Mucosa of rectum (tissue), 2 donors: ENCODE results near the gene DPYD.

Experiments
- H3K27ac ChIP-seq, 2 donors: one replicate each; pipeline ENCODE4 v1.7.0; 2013; ENCODE audit warnings: inconsistent platforms in 2 of 2, low read depth in 2 of 2, low read length in 2 of 2
- H3K27me3 ChIP-seq, 2 donors: one replicate each; pipeline ENCODE4 v1.7.0; 2013; ENCODE audit warnings: low read length in 2 of 2; ENCODE audit not compliant: control insufficient read depth in 2 of 2, insufficient read depth in 2 of 2
- H3K36me3 ChIP-seq, 2 donors: one replicate each; pipeline ENCODE4 v1.7.0; 2013; ENCODE audit warnings: low read length in 2 of 2; ENCODE audit not compliant: control insufficient read depth in 2 of 2, insufficient read depth in 2 of 2
- H3K4me1 ChIP-seq, 2 donors: one replicate each; pipeline ENCODE4 v1.7.0; 2013; ENCODE audit warnings: low read length in 2 of 2, mild to moderate bottlenecking in 1 of 2; ENCODE audit not compliant: control insufficient read depth in 2 of 2, insufficient read depth in 2 of 2
- H3K4me3 ChIP-seq, 2 donors: one replicate each; pipeline ENCODE4 v1.7.0; 2013; ENCODE audit warnings: low read length in 2 of 2
- H3K9ac ChIP-seq, 2 donors: one replicate each; pipeline ENCODE4 v1.7.0; 2013; ENCODE audit warnings: low read length in 2 of 2, low read depth in 1 of 2, mild to moderate bottlenecking in 1 of 2
- H3K9me3 ChIP-seq, 2 donors: one replicate each; pipeline ENCODE4 v1.7.0; 2013; ENCODE audit warnings: low read length in 2 of 2; ENCODE audit not compliant: control insufficient read depth in 2 of 2
- donor health status: healthy.
- donor health status: Normal muscosa, but diverticular disease.

Gene DPYD

GRCh38 chr1:97073169-97073568, 847.7 kb downstream of the DPYD start:
- Histone ChIP-seq H3K27me3 (no peaks in the 10 kb centered on the region), H3K4me1 (no peaks in the 10 kb centered on the region), H3K27ac (no peak overlapping the region), H3K36me3 (no peaks in the 10 kb centered on the region), H3K4me3 (no peak overlapping the region), H3K9ac (no peak overlapping the region), H3K9me3 (no peaks in the 10 kb centered on the region)

DNA sequence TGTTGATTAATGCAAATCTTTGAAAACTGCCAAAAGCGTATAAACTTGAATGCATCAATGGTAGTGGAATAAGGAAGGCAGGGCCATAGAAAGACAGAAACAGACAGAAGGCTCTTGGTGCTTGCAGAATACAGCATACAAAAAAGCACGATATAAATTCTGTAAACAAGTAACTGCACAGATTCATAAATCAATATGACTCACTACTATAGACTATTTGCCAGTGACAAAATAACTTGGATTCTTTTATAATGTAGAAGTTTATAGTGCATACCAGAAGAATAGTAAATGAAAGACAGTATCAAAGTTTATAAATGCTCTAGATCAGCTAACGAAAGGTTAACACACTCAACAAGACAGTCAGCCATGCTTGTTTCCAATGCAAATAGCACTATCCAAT, 849.7 kb downstream of the DPYD start:
- Histone ChIP-seq H3K36me3 (no peaks in the 10 kb centered on the region), H3K9me3 (no peaks in the 10 kb centered on the region), H3K9ac (no peak overlapping the region), H3K27me3 (no peaks in the 10 kb centered on the region), H3K27ac (no peak overlapping the region), H3K4me3 (no peak overlapping the region), H3K4me1 (peaks cover 3 to 9% of the 10 kb centered on the region in 2 donors)

DNA sequence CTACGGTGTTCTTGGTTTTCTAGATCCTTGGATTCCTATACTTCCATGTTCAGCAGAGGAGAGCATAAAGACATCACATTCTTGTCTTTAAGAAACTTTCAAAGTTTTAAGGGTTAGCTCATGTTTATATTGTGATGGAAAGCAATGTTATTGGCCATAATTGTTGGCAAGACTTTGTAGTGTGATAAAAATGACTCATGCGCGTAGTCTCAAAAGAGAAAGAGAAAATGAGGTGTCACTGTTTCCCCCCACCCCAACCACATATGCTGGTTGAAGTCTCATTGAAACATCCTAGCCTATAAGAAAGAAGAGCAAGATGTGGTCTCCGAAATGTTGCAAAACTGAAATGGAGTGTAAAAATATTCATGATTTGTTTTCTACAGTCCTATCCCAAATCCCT, 850.5 kb downstream of the DPYD start:
- H3K36me3 ChIP-seq, result no peaks in the 10 kb centered on the region
- no peak overlapping the region for H3K4me3 ChIP-seq
- H3K27me3 ChIP-seq, result no peaks in the 10 kb centered on the region

DNA sequence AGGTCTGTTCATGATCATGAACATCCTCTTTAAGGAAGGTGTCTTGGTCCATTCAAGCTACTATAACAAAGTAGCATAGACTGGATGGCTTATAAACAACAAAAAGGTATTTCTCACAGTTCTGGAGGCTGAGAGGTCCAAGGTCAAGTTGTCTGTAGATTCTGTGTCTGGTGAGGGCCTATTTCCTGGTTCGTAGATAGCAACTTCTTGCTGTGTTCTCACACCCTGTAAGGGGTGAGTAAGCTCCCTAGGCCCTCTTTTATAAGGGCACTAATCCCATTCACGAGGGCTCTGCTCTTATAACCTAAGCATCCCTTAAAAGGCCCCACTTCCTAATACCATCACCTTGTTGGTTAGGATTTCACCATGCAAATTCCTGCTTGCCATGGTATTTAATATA, 851.5 kb downstream of the DPYD start:
- Histone ChIP-seq H3K9ac (no peak overlapping the region), H3K4me1 (peaks cover 3 to 9% of the 10 kb centered on the region in 2 donors), H3K27me3 (no peaks in the 10 kb centered on the region), H3K9me3 (no peaks in the 10 kb centered on the region), H3K4me3 (no peak overlapping the region), H3K36me3 (no peaks in the 10 kb centered on the region), H3K27ac (no peak overlapping the region)

More for the DNA sequence above, 850.5 kb downstream of the DPYD start:
- H3K27ac ChIP-seq, result no peak overlapping the region
- H3K4me1 ChIP-seq, result peaks cover 3 to 9% of the 10 kb centered on the region in 2 donors
- H3K9me3 ChIP-seq, result no peaks in the 10 kb centered on the region
- no peak overlapping the region for H3K9ac ChIP-seq

GRCh38 chr1:97066860-97067259, 854.0 kb downstream of the DPYD start:
- no peak overlapping the region for H3K4me3 ChIP-seq

DNA sequence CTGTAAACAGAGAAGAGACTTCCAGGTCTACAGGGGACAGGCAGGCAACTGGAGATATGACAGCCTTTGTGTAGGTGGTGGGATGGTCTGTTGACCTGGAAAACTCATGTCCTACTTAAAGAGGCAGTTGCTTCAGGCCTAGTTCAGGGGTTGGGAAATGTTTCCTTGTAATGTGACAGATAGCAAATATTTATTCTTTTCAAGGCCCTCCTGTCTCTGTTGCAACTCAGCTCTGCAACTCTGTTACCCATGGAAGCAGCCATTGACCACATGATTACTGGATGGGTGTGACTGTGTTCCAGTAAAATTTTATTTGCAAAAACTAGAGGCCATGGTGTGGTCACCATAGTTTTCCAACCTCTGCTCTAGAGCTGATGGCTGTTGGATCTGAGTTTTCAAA, 857.3 kb downstream of the DPYD start:
- Histone ChIP-seq H3K9ac (no peak overlapping the region), H3K4me1 (peaks cover 3 to 9% of the 10 kb centered on the region in 2 donors), H3K36me3 (no peaks in the 10 kb centered on the region), H3K9me3 (no peaks in the 10 kb centered on the region), H3K27me3 (no peaks in the 10 kb centered on the region), H3K27ac (no peak overlapping the region), H3K4me3 (no peak overlapping the region)

More at GRCh38 chr1:97066860-97067259, 854.0 kb downstream of the DPYD start:
- Histone ChIP-seq H3K9me3 (no peaks in the 10 kb centered on the region), H3K9ac (no peak overlapping the region), H3K27me3 (no peaks in the 10 kb centered on the region), H3K27ac (no peak overlapping the region), H3K36me3 (no peaks in the 10 kb centered on the region), H3K4me1 (peaks cover 3 to 9% of the 10 kb centered on the region in 2 donors)

DNA sequence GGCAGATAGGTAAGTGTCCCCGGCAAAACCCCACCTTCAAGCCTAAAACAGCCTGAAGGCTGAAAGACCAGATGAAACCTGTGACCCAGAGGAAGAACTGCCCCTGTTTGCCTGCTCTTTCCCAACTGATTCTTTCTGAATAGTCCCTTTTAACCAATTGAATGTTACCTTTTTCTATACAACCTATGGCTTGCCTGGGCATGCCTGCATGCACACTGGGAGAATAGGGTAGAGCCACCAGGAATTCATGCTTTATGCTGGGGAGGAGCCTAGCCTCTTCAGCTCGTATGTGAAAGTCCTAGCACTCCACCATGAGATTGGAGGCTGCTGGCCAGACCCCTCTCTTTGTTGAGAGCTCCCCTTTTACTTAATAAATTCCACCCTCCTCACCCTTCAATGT, 859.2 kb downstream of the DPYD start:
- Histone ChIP-seq H3K36me3 (no peaks in the 10 kb centered on the region), H3K27me3 (no peaks in the 10 kb centered on the region), H3K9me3 (peaks cover 0 to 2% of the 10 kb centered on the region in 2 donors), H3K4me3 (no peak overlapping the region), H3K27ac (no peak overlapping the region), H3K4me1 (no peaks in the 10 kb centered on the region), H3K9ac (no peak overlapping the region)

DNA sequence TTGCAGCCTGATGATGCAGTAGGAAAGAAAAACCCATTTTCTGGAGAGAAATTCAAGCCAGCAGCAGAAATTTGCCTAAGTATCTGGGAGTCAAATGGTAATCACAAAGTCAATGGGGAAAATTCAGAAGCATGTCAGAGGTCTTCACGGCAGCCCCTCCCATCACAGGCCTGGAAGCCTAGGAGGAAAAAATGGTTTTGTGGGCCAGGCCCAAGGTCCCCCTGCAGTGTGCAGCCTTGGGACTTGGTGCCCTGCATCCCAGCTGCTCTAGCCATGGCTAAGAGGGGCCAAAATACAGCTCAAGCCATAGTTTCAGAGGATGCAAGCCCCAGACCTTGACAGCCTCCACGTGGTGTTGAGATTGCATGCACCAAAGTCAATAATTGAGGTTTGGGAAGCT, 864.4 kb downstream of the DPYD start:
- Histone ChIP-seq H3K4me1 (no peaks in the 10 kb centered on the region), H3K36me3 (no peaks in the 10 kb centered on the region), H3K4me3 (no peak overlapping the region), H3K9me3 (peaks cover 0 to 3% of the 10 kb centered on the region in 2 donors), H3K9ac (no peak overlapping the region), H3K27ac (no peak overlapping the region), H3K27me3 (no peaks in the 10 kb centered on the region)

- H3K27ac ChIP-seq, result no peak overlapping the region
- no peaks in the 10 kb centered on the region for H3K4me1 ChIP-seq
- no peaks in the 10 kb centered on the region for H3K27me3 ChIP-seq
- H3K9ac ChIP-seq, result no peak overlapping the region
- H3K9me3 ChIP-seq, result peaks cover 0 to 3% of the 10 kb centered on the region in 2 donors
- H3K4me3 ChIP-seq, result no peak overlapping the region
- no peaks in the 10 kb centered on the region for H3K36me3 ChIP-seq
Measured at GRCh38 chr1:97053268-97053667, 867.6 kb downstream of the DPYD start.

DNA sequence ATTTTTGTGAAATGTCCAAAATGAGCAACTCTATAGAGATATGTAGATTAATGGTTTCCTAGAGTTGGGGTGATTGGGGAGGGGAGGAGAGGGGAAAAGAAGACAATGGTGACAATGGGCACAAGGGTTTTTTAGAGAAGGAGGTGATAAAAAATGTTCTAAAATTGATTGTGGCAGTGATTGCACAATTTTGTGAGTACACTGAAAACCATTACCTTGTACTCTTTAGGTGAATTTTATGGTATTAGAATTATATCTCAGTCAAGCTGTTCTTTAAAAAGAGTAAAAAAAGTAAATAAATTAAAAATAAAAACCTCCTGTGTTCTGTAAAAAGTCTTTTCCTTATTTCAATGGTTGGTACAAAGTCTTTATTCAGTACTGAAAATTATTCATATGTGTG, 869.0 kb downstream of the DPYD start:
- H3K9ac ChIP-seq, result no peak overlapping the region
- H3K9me3 ChIP-seq, result peaks cover 0 to 3% of the 10 kb centered on the region in 2 donors
- no peaks in the 10 kb centered on the region for H3K36me3 ChIP-seq
- no peak overlapping the region for H3K27ac ChIP-seq
- H3K4me1 ChIP-seq, result no peaks in the 10 kb centered on the region
- H3K4me3 ChIP-seq, result no peak overlapping the region
- no peaks in the 10 kb centered on the region for H3K27me3 ChIP-seq

- Histone ChIP-seq H3K4me3 (no peak overlapping the region), H3K36me3 (no peaks in the 10 kb centered on the region), H3K4me1 (no peaks in the 10 kb centered on the region), H3K27ac (no peak overlapping the region), H3K9me3 (no peaks in the 10 kb centered on the region), H3K27me3 (no peaks in the 10 kb centered on the region), H3K9ac (no peak overlapping the region)
Measured at GRCh38 chr1:97050506-97050905, 870.3 kb downstream of the DPYD start.
